GM18858 (cell line): ENCODE data around the gene ITK.

Experiments used
- ATAC-seq: cut with Tn5 transposase; IDR thresholded peaks from one replicate; pipeline ENCODE4 v1.9.1; 2021; ENCODE audit not compliant: unreplicated experiment

The ITK gene

DNA sequence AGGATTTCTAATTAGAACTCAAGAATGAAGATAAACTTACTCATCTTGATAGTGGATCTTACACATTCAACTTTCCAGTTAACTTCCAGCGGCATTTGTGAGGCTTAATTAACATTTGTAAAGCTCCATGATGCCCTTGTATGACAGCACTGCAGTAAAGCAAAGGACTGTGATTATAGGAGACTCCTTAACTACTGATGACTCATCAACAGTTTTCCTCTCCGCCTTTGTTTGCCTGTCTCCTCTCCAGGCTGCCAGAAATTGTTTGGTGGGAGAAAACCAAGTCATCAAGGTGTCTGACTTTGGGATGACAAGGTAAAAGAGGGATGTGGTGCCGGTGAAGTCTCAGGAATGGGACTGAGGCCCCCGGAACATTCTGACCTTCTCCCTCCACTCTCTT is 64.8 kb downstream of the ITK start:
- ATAC-seq: no peak

DNA sequence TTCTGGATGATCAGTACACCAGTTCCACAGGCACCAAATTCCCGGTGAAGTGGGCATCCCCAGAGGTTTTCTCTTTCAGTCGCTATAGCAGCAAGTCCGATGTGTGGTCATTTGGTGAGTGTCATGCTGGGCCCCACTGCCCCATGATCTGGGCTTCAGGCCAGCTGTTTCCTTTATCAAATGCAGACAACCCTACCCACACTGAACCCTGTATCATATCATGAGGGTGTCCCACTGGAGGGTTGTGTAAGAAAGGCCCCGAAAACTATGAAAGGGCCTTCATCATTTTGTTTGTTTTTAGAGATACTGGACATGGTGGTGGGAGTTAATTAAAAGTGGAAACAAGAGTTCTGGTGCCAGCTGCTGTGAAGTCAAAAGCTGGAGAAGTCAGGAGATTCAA is 65.2 kb downstream of the ITK start:
- no peak for ATAC-seq

- no peak for ATAC-seq
These were observed 66.6 kb downstream of the ITK start for GRCh38 chr5:157247267-157247666.

- ATAC-seq: no peak
These were observed 68.3 kb downstream of the ITK start for GRCh38 chr5:157248821-157249470.

DNA sequence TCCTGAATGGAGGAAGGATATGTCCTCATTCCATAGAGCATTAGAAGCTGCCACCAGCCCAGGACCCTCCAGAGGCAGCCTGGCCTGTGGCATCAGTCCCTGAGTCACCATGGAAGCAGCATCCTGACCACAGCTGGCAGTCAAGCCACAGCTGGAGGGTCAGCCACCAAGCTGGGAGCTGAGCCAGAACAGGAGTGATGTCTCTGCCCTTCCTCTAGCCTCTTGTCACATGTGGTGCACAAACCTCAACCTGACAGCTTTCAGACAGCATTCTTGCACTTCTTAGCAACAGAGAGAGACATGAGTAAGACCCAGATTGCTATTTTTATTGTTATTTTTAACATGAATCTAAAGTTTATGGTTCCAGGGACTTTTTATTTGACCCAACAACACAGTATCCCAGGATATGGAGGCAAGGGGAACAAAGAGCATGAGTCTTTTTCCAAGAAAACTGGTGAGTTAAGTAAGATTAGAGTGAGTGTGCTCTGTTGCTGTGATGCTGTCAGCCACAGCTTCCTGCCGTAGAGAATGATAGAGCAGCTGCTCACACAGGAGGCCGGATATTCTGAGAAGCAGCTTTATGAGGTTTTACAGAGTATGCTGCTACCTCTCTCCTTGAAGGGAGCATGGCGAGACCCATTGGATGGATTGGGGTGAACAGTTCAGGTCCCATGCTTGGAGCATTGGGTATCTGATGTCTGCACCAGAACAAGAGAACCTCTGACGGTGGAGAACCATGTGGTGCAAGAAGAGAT is 72.2 kb downstream of the ITK start:
- peak; percentile 96 for ATAC-seq

GRCh38 chr5:157253547-157253946 is 72.9 kb downstream of the ITK start:
- ATAC-seq: peak; percentile 30

DNA sequence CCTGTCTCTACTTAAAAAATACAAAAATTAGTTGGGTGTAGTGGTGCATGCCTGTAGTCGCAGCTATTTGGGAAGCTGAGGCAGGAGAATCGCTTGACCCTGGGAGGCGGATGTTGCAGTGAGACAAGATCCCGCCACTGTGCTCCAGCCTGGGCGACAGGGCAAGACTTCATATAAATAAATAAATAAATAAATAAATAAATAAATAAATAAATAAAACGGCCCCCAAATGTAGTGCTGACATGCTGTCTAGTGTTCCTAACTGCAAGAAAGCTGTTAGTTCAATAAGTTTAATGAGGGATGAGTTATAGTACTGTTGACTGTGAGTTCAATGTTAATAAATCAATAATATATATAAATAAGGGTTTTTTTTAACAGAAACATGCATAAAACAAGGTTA is 77.8 kb downstream of the ITK start:
- no peak for ATAC-seq

DNA sequence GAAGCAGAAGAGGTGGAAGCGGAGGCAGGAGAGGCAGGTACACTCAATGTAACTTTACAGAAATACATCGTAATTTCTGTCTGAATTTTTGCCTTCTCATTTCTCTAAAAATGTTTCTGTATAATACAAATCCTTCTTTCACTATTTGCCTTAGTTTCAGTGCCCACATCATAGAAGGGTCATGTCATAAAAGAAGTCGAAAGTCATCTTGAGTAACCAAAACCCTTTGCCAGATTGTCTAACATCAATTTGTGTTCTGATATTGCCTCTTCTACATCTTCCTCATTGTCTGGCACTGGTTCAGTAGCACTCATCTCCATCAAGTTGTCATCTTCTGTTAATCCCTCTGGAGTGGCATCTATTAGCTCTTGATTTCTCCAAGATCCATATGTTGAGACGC is 79.1 kb downstream of the ITK start:
- ATAC-seq: no peak

DNA sequence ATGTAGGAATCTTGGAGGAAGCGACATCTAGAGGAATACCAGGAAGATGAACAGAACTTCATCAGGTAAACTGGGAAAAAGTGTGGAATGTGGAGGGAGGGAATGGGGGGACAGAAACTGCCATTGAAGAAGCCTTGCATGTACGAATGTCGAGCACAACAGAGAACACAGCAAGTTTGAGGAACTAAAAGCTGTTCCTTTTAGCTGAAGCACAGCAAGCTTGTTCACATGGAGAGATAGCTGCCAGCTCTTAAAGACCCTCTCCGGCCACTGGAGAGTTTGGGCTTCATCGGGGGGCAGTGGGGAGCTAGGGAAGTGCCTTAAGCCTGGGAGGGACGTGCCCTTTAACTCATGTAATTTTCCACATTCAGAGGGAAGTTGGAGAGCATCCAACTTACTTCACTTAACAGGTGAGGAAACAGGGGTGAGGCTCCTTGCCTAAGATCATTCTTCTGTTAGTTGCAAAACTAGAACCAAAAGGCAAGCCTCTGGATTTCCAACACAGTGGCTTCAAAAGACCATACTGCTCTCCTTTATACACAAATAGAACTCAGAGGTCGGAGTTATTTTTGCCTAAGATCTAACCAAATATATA is 83.0 kb downstream of the ITK start:
- ATAC-seq: no peak

DNA sequence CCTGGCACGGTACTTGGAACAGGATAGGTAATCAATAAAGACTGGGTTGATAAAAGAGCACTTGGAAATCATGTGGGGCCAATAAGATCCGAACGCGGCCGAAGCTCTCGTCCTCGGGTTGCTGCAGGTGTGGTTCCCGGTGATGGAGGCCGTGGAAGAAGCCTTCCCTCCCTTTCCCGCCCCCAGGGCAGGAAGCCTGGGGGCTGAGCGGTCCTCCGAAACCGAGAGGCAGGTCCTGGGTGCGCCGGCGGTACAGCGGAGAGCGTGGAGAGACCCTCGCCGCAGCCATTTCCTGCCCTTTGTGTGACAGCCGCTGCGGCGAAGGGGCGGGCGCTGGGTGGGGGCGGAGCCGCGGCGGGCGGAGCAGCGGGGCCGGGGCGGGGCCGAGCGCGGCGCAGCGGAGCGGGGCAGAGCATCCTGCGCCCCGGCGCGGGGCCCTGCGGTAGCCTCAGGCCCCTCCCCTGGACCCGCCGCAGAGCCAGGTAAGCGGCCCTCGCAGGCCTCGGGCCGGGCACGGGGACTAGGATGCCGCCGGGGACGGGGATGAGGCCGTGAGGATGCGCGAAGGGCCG is 85.2 kb downstream of the ITK start, which contains the start of gene CYFIP2:
Gene CYFIP2, plus strand, starts transcription at position 410 of the 572 bp plus-strand sequence. CDS start 19,239 bp downstream, outside the sequence.
- peak; percentile 76 for ATAC-seq

DNA sequence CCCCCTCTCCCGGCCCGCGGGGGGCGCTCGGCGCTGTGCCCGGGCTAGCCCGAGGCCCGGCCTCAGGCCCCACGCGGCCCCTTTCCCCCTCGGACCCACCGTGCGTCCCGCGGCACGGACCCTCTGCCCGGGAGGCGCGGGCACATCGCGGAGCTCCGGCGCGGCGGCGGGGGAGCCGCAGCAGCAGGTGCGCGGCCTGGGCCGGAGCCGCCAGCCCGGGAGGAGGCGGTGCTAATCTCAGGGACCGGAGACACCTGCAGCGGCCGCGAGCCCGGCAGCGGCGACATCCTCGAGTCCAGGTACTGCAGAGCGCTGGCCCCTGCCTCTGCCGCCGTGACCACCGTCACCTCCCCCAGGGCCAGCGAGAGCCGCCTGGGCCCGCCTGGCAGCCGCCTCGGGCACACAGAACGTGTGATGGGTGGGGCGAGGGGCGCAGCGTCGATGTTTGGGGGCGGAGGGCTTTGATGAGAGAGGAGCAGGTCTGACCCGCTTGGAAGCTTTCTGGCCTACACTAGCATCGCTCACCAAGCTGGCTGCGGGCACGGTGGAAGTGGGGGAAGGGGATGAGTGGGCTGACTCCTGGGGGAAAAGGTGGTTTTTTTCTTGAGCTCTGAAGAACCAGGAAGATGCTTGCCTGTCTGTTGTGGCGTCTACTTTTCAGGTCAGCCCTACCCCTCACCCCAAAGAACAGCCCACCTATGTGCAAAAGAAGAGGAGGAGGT is 85.8 kb downstream of the ITK start:
- ATAC-seq: peak; percentile 41

DNA sequence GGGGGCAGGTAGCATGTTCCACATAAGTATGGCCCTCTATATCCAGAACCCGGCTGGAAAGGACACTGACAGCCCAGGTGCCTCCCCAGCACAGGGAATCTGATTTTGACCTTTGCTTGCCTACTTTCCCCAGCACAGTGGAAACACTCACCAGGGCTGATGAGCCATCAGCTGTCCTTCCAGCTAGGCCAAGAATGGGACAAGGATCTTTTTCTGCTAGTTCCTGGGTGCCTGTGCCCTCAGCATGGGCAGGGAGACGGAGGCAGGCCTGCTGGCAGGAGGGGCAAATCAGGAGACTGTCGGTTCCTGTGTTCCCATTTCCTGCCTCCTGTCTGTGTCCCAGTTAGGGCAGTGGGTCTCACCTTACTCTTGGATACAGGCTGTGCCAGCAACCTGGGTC is 86.4 kb downstream of the ITK start:
- ATAC-seq: no peak

- ATAC-seq: no peak
These were observed 87.3 kb downstream of the ITK start for GRCh38 chr5:157267761-157268480.

GRCh38 chr5:157269165-157269671 is 88.6 kb downstream of the ITK start:
- no peak for ATAC-seq

DNA sequence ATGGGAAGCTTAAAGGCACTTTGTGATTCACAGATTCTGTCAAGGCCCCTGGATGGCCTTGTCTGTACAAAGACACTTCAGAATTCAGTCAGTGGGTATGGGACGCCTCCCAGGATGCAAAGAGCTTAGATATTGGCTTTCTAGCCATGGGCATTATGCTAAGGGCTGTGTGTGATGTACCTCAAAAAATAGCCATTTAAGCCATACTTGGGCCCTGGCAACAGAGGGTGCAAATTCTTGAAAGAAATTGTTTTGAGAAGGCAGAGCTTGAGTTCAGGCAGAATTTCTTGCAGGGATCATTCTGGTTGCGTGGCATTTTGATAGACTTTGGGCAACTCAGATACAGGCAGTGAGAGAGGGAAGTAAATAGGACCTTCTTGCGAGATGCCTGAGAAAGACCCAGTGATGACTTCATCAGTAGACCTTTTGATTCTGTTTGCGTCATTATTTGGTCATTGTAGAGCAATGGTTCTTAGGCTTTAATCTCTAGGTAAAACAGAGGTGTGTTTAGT is 89.2 kb downstream of the ITK start:
- no peak for ATAC-seq

- no peak for ATAC-seq
These were observed 90.1 kb downstream of the ITK start for GRCh38 chr5:157270771-157271170.

DNA sequence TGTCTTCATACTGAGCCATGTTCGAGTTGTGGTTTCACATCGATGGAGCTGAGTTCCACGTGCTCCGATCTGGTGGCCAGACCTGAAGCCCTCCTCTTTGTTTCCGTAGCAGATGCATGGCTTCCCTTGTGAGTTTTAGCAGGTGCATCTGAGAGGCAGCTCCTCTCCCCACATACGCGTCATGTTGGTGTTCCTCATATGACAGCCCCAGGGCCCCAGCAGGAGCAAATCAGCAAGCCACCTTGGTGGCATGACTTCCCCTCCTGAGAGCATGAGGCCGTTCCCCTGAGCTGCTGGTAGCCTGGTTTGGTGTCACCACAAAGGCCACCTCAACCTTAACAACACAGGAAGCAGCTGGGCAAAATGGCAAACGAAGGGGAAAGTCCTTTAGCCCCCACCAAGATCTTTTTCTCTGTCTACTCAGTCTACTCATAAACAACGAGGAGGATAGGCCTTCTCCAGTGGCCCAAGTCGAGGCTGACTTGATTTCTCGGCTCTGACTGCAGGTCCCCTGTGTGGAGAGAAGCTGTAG is 91.2 kb downstream of the ITK start:
- peak; percentile 81 for ATAC-seq

GRCh38 chr5:157273131-157273556 is 92.5 kb downstream of the ITK start:
- ATAC-seq: peak; percentile 35

DNA sequence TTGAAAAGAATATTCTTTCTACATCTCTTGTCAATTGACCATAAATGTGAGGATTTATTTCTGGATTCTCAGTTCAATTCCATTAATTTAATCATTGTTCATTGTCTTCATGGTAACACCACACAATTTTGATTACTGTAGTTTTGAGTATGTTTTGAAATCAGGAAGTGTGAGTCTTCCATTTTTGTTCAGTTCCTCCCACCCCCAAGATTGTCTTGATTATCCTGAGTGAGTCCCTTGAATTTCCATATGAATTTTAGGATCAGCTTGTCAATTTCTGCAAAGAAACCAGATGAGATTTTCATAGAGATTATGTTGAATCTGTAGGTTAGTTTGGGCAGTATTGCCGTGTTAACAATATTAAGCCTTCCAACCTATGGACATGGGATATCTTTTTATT is 94.8 kb downstream of the ITK start:
- ATAC-seq: no peak
